HUDEP-2 (cell line): ENCODE measurements around the gene MMD.

Experiments used
- DNase-seq, 76 experiments: peaks; one replicate each; lab custom pipeline; 2025; ENCODE audit not compliant: unreplicated experiment in 76 of 76; lab: John Stamatoyannopoulos, UW

MMD gene

DNA sequence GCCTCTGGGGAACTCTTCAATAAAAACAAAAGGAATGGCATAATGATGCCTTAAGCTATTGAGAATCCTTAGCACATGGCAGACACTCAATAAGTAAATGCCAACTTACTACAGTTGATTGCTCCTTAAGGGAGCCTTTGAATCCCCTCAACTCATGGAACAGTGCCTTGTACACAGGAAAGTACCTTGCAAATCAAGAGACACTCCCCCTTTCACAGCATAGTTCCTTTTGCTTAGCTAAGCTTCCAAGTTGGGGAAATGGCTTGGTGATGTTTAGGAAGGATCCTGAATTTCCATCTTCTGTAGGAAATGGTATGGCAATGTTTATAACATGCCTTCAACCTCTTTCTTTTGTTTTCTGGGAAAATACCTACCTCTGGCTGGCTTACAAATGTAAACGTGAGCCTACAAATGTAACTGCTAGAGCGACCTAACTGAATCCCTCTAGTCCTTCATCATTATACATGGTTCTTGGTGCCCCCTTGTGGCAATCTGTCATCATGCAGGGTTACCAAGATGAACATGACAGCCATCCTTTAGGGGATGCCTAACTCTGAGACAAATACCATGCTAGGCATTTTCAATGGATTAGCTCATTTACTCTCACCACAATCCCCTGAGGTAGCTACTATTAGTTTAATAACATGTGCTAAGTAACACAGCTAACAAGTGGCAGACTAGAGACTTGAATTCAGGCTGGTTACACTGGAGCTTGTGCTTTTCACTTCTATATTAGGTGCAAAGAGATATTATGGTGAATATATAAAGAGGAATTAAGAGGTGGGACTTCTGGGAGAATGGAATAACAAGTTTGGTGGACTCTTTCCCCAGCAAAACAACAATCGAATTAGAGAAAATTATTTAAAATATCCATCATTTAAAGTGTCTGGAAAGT is 65.0 kb downstream of the MMD start:
- peak in 68 of 76 experiments; percentile 4 to 83 (median 58) for DNase-seq

DNA sequence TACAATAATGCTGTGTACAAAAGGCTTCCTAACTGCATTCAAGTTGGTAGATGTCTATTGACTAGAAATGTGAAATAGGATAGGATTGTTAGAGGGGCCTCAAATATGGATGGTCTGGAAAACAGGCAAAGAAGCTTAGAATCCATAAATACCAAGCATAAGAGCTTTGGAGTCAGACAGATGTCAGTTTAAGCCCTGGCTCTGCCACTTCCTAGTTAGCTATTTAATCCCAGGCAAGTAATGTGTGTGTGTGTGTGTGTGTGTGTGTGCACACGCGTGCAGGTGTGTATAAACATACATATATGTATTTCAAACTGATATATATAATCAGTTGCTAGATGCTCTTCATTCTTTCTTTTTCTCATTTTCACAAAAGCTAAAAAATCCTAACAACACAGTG is 66.7 kb downstream of the MMD start:
- DNase-seq = no peak

DNA sequence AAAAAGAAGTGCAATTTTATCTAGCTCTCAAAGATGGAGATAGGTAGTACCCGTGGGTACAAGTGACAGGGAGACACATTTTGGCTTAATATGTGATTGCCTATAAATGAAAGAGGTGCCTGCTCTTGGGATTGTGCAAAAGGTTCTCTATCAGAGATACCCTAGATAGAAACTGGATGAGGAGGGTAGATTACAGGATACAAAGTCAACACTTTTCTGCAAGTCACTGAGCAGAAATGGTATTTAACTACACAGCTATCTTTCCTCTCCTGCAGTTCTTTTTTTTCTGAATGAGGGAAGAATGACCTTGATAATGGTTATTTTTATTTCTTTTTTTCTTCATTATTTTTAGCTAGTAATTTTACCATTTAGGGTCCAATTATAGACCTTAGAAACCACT is 67.6 kb downstream of the MMD start:
- DNase-seq = no peak

DNA sequence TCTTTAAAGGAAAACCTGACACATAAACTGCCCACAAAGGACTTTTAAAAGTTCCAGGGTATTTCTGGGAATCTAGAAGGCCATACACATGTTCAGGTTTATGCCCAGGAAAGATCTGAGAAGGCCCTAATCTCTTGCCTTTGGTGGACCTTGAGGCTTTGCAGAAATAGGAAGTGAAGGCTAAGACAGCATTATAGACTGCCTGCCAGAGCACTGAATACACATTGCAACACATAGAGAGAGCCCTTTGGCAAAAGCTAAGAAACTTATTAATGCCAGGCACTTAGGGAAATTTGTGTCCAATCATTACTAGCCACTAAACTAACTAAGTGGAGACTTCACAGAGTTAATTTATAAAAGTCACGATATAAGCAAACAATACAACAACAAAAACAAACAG is 70.4 kb downstream of the MMD start:
- DNase-seq = no peak

DNA sequence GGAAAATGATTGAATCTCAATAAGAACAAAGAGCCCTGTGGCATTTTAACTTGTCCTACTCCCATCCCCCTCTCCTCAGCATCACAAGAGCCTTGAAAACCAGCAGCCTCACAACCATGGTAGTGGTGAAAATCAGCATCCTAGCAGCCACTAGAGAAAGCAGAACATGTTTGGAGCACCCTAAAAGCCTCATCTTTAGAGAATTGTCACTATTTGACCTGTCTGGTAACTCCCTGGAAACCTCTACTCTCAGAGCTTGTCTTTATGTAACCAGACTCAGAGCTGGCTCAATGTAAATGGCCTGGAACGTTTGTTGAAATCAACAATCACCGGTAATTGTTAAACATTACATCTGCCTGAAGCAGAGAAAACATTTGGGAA is 70.8 kb downstream of the MMD start:
- DNase-seq = no peak

DNA sequence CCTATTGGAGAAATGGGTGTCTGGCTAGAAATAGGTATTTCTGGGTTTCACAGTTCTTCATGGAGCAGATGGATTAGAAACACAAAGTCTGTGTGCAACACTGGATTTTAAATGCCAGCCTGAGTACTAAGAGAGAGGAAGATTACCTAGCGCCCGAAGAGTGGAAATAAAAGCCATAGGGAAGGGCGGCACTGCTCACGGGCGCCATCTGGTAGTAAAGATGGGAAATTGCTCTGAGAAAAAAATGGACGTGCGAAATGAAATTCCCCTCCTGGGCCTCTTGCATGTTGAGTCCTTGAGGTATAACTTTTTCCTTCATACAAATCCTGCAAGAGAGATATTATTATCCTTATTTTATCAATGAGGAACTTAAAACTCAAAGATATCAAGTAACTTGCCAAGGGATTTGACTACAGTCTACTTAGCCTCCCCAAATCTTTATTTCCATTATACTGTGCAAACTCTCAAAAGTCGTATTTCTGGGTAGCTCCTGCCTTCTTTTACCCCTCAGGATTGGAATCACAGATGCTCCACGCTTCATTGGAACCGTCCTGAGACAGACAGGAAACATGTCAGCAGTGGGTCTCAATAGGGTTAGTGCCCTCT is 72.8 kb downstream of the MMD start:
- DNase-seq = peak in 52 of 76 experiments; percentile 3 to 75 (median 30)

DNA sequence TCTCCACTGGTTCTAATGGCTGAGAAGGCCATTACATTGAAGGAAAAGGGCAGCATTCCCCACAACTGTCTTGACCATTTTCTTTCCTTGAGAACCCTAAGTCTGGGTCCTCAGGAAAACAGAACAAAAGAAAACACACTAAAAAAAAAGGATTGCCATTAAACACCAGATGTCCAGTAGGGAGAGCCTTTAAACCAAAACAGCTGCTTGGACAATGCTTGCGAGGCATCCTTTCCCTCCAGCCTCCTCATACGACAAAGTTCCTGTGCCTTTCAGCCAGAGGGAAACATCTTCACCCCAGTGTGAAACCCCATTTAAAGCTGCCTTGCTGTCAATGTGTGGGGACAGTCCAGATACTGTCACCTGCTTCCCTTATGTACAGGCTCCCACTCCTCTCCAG is 74.3 kb downstream of the MMD start:
- DNase-seq = no peak

DNA sequence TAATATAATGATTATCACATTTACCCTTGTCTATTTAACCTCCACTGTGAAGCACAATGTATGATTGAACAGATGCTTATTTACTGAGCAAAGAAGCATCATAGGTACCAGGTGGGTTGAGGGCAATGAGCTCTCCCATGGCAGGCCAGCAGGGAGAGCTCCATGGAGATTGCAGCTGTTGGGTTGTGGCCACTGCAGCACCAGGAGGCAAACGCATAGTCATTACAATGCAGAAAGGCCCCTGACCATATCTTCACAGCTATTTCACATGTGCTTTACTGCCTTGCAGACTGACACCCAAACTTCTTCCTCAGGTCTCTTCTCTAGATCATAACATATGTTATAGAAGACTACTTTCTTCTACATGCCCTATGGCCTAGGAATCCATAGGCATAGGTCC is 75.0 kb downstream of the MMD start:
- DNase-seq = no peak

DNA sequence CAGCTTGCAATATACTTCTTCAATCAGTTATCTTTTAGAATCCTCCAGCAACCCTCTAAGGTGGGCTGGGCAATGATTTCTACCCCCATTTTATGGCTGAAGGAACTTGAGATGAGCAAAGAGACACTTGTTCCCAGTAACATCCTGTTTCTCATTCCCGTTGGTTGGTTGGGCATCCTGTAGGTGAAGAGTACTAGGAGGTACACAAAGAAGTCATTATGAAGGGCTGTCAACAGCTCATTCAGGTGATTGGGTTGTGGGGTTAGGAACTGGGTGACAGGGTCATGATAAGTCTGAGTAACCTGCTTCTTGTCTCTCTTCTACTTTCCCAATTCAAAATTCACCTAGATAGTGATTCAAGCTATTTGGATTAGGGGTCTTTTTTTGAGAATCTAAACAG is 76.5 kb downstream of the MMD start:
- DNase-seq = peak in 1 of 76 experiments; percentile 39

DNA sequence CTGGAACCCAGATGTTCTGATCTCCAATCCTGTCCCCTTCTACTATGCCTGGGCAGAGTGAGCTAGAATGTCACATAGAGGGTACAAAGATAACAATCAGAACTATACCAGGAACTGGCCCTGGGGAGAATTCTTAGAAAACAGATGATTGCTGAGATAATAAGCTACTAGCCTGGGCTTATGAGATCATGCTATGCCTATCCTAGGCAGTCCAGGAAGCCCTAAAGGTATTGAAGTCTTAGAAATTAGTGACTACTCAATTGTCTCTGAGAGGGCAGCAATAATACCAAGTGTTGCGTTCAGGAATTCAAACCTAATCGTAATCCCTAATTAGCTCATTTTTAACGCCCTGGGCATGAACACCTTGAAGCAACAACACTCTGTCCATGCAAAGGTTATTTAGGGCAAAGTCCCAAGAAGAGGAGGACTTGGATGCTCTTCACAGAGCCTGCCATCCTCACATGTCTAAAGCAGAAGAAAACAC is 77.1 kb downstream of the MMD start:
- DNase-seq = peak in 69 of 76 experiments; percentile 6 to 98 (median 63)

DNA sequence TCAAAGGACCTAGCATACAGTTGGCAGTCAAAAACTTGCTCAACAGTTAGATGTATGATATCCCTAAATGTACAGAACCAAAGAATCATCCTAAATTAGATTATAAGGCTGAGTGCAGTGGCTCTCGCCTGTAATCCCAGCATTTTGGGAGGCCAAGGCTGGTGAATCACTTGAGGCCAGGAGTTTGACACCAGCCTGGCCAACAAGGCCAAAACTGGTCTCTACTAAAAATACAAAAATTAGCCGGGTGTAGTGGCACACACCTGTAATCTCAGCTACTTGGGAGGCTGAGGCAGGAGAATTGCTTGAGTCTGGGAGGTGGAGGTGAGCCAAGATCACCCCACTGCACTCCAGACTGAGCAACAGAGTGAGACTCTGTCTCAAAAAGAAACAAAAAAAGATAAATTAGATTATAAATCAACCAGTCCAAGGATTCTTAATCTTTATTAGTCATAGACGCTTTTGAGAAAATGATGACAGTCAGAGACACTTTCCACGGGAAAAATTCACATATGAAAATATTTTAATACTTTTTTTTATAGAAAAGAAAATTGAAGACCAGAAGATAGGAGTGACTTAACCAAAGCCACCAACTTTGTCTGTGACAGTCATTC is 77.6 kb downstream of the MMD start:
- no peak for DNase-seq

DNA sequence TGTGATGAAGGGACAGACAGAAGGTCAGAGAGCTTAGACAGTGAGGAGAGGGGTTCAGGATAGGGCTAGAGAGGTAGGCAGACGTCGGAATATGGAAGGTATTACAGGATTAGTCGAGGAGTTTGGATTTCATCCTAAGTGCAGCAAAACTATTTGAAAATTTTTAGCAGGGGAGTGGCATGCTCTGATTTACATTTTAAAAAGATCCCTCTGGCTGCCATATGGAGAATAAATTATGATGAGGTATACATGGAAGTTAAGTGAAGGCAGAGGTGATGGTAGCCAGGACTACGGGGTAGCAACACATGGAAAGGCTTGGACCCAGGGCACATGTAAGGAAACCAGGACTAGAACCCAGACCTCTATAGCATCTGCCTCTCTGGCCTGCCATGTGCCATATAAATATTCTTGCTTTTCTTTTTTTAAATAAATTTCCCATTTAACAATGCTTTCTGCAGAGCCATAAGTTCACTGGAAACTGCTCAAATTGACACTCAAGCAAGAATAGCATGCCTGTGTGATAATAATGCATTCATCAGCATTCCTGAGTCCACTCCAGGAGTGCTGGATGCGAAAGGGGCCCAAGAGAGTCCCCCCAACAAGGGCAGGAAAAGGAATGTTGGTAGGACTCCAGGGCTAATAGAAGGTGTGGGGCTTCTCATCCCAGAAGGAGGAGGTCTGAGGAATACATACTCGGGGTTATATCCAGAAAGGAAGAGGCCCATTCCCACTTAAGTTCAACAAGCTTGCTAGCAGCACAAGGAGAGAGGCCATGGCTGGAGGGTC is 78.6 kb downstream of the MMD start:
- no peak for DNase-seq
